HL-60 (cell line): Measurements from ENCODE around the gene COL2A1.

ENCODE experiments used
- DNase-seq, 2 experiments: peaks; one replicate each; pipeline ENCODE4 v3.0.0-alpha.2; 2010 to 2020; ENCODE audit warnings: low read depth in 1 of 2, low spot score in 1 of 2
- H3K27ac ChIP-seq: fragments of 250-450 bp; sonication (Bioruptor Pico); replicated peaks from 2 replicates; pipeline ENCODE4 v1.5.1; 2020; ENCODE audit warnings: mild to moderate bottlenecking, moderate library complexity
- H3K27me3 ChIP-seq: fragments of 250-450 bp; sonication (Bioruptor Pico); 2 replicates; pipeline ENCODE4 v1.5.1; 2021; ENCODE audit warnings: mild to moderate bottlenecking, moderate library complexity; ENCODE audit not compliant: insufficient read depth, poor library complexity, severe bottlenecking
- H3K4me3 ChIP-seq: replicated peaks from 2 replicates; pipeline ENCODE4 v1.5.1; 2011; ENCODE audit warnings: mild to moderate bottlenecking, control low read depth, low read length; ENCODE audit not compliant: insufficient read depth
- GABPA ChIP-seq: IDR thresholded peaks from 2 replicates; pipeline ENCODE4 v1.6.1; 2012; ENCODE audit warnings: low read depth
- POLR2AphosphoS5 ChIP-seq: IDR thresholded peaks from 2 replicates; pipeline ENCODE4 v1.6.1; 2012; ENCODE audit warnings: low read depth
- SPI1 ChIP-seq: IDR thresholded peaks from 2 replicates; pipeline ENCODE4 v1.6.1; 2012; ENCODE audit warnings: low read depth, mild to moderate bottlenecking, borderline replicate concordance
- TF ChIP-seq, protein P1 (sequence below): IDR thresholded peaks from one replicate; pipeline ENCODE4 v1.5.1; 2011; ENCODE audit warnings: low read length, control low read depth, inconsistent platforms; ENCODE audit not compliant: insufficient read depth
- TF ChIP-seq, protein P2 (sequence below): IDR thresholded peaks from 2 replicates; pipeline ENCODE4 v1.6.1; 2012; ENCODE audit warnings: low read depth; ENCODE audit not compliant: insufficient replicate concordance

The COL2A1 gene

GRCh38 chr12:47985596-47986290 is 18.5 kb downstream of the COL2A1 start:
- H3K27ac ChIP-seq: no peak overlapping the region
- TF ChIP-seq GABPA (no peak), POLR2AphosphoS5 (no peak)
- peaks cover 2% of the 10 kb centered on the region for H3K27me3 ChIP-seq
- DNase-seq: no peak
- H3K4me3 ChIP-seq: no peak overlapping the region

DNA sequence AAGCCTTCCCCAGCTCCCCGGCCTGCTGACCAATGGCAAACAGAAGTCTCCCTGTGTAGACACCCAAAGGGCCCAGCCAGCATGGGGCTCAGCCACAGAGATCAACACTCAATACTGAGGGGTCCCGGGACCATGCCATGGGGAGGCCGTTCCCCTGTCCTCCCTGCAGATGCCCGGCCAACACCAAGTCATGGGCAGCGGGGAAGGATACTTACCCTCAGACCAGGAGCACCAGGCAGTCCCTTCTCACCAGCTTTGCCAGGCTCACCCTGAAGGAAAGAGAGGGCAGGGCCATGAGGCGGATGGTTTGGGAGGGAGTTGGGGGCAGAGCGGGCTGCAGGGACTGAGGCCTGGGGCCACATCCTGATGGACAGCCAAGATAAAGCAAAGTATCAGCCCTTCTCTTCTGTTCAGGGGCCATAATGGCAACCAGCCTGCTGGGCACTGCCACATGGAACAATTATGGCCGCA is 19.9 kb downstream of the COL2A1 start:
- DNase-seq: no peak
- Histone ChIP-seq H3K27me3 (peaks cover 2% of the 10 kb centered on the region), H3K4me3 (no peak overlapping the region), H3K27ac (no peak overlapping the region)
- TF ChIP-seq, protein P1, sequence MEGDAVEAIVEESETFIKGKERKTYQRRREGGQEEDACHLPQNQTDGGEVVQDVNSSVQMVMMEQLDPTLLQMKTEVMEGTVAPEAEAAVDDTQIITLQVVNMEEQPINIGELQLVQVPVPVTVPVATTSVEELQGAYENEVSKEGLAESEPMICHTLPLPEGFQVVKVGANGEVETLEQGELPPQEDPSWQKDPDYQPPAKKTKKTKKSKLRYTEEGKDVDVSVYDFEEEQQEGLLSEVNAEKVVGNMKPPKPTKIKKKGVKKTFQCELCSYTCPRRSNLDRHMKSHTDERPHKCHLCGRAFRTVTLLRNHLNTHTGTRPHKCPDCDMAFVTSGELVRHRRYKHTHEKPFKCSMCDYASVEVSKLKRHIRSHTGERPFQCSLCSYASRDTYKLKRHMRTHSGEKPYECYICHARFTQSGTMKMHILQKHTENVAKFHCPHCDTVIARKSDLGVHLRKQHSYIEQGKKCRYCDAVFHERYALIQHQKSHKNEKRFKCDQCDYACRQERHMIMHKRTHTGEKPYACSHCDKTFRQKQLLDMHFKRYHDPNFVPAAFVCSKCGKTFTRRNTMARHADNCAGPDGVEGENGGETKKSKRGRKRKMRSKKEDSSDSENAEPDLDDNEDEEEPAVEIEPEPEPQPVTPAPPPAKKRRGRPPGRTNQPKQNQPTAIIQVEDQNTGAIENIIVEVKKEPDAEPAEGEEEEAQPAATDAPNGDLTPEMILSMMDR: no peak
- TF ChIP-seq SPI1 (no peak), GABPA (no peak), POLR2AphosphoS5 (no peak)
- TF ChIP-seq, protein P2, sequence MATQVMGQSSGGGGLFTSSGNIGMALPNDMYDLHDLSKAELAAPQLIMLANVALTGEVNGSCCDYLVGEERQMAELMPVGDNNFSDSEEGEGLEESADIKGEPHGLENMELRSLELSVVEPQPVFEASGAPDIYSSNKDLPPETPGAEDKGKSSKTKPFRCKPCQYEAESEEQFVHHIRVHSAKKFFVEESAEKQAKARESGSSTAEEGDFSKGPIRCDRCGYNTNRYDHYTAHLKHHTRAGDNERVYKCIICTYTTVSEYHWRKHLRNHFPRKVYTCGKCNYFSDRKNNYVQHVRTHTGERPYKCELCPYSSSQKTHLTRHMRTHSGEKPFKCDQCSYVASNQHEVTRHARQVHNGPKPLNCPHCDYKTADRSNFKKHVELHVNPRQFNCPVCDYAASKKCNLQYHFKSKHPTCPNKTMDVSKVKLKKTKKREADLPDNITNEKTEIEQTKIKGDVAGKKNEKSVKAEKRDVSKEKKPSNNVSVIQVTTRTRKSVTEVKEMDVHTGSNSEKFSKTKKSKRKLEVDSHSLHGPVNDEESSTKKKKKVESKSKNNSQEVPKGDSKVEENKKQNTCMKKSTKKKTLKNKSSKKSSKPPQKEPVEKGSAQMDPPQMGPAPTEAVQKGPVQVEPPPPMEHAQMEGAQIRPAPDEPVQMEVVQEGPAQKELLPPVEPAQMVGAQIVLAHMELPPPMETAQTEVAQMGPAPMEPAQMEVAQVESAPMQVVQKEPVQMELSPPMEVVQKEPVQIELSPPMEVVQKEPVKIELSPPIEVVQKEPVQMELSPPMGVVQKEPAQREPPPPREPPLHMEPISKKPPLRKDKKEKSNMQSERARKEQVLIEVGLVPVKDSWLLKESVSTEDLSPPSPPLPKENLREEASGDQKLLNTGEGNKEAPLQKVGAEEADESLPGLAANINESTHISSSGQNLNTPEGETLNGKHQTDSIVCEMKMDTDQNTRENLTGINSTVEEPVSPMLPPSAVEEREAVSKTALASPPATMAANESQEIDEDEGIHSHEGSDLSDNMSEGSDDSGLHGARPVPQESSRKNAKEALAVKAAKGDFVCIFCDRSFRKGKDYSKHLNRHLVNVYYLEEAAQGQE: no peak

DNA sequence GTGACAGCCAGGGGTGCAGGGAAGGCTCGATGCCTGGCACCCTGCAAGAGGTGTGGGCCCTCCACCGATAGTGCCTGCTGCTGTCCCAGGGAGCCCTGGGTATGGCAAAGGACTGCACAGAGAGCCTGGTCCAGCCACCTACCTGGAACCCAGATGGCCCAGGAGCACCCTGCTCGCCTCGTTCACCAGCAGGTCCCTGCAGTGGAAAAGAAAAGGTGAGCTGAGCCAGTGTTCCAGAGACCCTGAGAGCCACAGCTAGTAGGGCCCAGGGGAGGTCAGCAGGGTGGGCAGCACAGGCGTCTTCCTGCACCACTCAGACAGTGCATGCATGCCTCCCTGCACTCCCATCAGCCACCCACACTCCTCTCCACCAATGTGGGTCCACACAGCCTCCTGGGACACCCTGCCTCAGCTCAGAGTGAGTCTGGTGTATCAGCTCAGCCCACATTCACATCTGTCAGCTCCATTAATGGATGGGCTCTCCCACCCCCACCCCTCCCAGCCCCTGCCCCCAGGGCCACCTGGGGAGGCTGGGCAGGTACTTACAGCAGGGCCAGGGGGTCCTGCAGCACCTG is 20.6 kb downstream of the COL2A1 start:
- Histone ChIP-seq H3K4me3 (no peak overlapping the region), H3K27me3 (peaks cover 2% of the 10 kb centered on the region), H3K27ac (no peak overlapping the region)
- no peak for TF ChIP-seq GABPA
- TF ChIP-seq, protein P1: no peak
- no peak for TF ChIP-seq POLR2AphosphoS5
- TF ChIP-seq SPI1: no peak
- TF ChIP-seq, protein P2: no peak
- no peak for DNase-seq

- no peak for DNase-seq
- Histone ChIP-seq H3K27ac (no peak overlapping the region), H3K27me3 (peaks cover 2% of the 10 kb centered on the region), H3K4me3 (no peak overlapping the region)
- no peak for TF ChIP-seq SPI1
- TF ChIP-seq POLR2AphosphoS5: no peak
- TF ChIP-seq, protein P1: no peak
- no peak for TF ChIP-seq GABPA
- TF ChIP-seq, protein P2: no peak
Observed at GRCh38 chr12:47982770-47983169, 21.5 kb downstream of the COL2A1 start.
